EH (cell line): ENCODE measurements around the gene EOLA1.
"Not testable (repeated sequence)": the region's sequence is repeated elsewhere in the genome, so short reads cannot be mapped to it uniquely, and the experiment has no call there.

ENCODE experiments used
- DNase-seq: peaks from one replicate; pipeline ENCODE4 v3.0.0-alpha.2; 2015; ENCODE audit warnings: low read depth

EOLA1 gene

GRCh38 chrX:149545545-149546543 lies 5.0 kb downstream of the EOLA1 start:
- DNase-seq, result peak; percentile 8

GRCh38 chrX:149546962-149547361 lies 6.2 kb downstream of the EOLA1 start:
- not testable (repeated sequence) for DNase-seq

- DNase-seq, result not testable (repeated sequence)
Measured at GRCh38 chrX:149547782-149548181, 7.0 kb downstream of the EOLA1 start.

DNA sequence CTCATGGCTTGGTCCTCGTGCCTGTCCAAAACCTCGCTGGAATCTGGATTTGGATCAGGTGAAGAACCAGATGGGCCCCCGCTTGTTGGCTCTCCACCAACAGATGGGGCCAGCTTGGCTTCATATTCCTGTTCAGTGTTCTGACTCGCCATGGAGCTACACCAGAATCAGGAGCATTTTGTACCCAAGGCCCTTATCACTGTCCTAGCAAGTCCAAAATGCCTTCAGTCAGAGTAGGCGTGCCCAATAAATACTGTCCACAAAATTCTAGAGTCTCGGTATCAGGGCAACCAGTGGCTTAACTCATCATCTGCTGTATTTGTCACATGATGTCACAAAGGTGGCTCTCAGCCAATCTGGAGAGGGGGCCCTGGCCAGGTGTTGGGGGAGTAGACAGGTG lies 8.9 kb downstream of the EOLA1 start, which contains the start of gene HSFX3:
Gene HSFX3 (minus strand): TSS at position 224 of the 400 bp plus-strand sequence. CDS start 72 bp downstream, at position 152.
- DNase-seq, result not testable (repeated sequence)

- not testable (repeated sequence) for DNase-seq
Measured at GRCh38 chrX:149550454-149550853, 9.6 kb downstream of the EOLA1 start.

DNA sequence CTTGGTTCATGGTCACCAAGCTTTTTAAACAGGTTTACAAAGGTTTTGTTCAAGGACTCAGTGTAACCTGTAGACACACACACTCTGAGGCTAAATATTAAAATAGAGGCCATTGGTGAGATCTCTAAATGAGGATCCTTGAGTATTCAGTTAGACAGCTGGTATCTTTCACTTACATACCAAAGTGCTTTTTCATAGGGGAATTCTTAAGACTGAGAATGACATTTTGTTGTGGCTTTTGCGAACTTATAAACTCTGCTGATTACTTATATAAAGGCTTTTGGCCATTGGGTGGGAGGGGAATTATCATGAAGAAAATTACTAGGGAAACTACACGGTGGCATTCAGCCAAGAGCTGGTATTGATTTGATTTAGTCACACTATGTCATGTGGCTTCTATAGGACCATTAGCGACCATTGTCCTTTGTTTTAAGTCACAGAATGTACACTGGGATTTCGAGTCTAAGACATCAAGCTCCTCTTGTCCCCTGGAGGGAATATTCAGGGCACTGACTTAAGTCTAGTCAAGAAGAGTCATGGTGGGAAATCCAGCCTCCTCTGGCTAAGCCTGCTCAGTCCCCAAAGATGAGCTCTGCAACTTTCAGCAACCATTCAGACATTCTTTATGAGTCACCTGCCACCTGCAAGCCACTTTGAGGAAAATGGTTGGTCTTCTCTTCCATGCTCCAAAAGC lies 10.6 kb downstream of the EOLA1 start:
- DNase-seq, result not testable (repeated sequence)

DNA sequence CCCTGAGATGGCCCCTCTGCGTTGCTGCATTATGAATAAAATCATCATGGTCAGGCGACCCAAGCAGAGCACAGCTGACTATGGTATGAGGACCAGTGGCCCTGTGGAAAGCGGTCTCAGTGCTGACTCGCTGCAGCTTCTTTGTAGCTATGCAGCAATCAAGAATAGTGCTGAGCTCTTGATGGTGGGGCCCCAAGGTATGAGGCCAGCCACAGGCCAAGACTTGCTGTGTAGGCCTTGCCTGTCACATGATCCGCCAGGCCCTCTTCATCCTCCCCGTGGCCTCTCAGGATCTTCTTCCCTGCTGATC lies 11.1 kb downstream of the EOLA1 start:
- not testable (repeated sequence) for DNase-seq

GRCh38 chrX:149555251-149555650 lies 14.4 kb downstream of the EOLA1 start:
- not testable (repeated sequence) for DNase-seq

DNA sequence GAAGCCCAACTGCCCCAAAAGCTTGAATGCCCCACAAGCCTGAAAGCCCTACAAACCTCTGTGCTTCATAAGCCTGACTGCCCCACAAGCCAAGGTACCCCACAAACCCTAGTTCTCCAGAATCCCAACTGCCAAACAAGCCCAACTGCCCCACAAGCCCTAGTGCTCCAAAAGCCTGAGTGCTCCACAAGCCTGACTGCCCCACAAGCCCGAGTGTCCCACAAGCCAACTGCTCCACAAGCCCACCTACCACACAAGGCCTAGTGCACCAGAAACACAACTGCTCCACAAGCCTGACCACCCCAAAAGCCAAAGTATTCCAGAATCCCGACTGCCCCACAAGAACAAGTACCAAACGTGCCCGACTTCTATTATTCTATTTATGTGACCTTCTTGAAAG lies 22.5 kb downstream of the EOLA1 start:
- DNase-seq, result no peak

GRCh38 chrX:149567621-149568417 lies 27.0 kb downstream of the EOLA1 start:
- no peak for DNase-seq

- DNase-seq, result no peak
Measured at GRCh38 chrX:149568701-149569296, 28.0 kb downstream of the EOLA1 start.

- DNase-seq, result no peak
Measured at GRCh38 chrX:149569770-149570169, 29.0 kb downstream of the EOLA1 start.

GRCh38 chrX:149570668-149571067 lies 29.9 kb downstream of the EOLA1 start:
- DNase-seq, result peak; percentile 81

- no peak for DNase-seq
Measured at GRCh38 chrX:149571770-149572169, 31.0 kb downstream of the EOLA1 start.

DNA sequence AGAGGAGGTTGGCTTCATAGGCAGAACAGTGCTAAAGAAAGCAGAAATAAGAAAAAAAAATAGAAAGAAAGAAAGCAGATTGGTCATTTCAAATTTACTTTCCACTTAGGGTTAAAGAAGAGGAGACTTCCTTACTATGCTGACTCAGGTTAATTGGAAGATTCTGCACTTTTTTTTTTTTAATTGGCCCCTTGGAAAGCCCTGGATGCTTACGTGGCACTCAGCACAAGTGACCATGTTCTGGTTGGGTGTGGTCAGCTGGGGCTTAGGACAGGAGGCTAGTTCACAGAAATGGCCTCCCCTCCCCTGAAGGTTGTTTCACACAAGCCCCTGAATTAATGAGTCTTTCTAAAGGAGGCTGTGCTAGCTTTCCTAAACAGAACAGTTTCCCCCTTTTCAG lies 31.9 kb downstream of the EOLA1 start:
- DNase-seq, result no peak

GRCh38 chrX:149573456-149573855 lies 32.6 kb downstream of the EOLA1 start:
- DNase-seq, result not testable (repeated sequence)

- DNase-seq, result not testable (repeated sequence)
Measured at GRCh38 chrX:149585631-149586030, 44.8 kb downstream of the EOLA1 start.

- DNase-seq, result not testable (repeated sequence)
Measured at GRCh38 chrX:149587359-149587758, 46.5 kb downstream of the EOLA1 start, which contains the start of gene MAGEA9B. TSS of gene MAGEA9B (minus strand) at chrX:149587459. CDS start at chrX:149583179, 4,280 bp downstream.

DNA sequence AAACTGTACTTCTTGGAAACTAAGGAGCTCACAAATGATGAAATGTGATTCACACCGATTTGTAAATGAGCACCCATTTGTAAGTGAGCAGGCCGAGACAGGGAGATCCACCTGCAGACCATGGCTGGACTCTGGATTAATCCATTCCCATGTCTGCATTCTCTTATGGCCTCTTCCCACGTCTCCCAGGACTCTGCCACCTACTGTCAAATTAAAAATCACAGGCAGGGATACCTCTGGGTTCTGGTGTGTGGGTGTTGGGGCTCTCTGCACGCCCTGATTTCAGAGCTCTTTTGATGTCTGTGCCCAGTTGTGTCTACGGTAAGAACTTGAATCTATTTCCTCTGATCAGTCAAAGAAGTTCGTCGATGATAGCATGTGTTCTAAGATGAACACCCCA lies 50.2 kb downstream of the EOLA1 start:
- DNase-seq, result not testable (repeated sequence)

DNA sequence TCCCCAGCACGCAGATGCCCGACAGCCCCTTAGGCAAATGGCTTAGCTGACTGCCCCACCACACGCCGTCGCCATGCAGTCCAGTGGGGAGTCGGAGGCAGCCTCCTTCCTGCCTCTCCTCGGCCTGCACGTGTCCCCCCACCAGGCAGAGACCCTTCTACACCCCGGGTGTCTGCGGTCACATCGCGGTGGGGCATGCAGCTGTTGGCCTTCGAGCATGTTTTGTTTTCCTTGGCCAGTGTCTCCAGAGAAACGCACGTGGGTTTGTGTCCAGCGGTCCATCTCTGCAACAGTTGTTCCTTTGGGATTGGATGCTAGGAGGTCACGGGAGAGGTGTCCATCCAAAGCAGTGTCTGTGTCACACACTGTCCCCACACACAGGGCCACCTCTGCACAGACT lies 54.4 kb downstream of the EOLA1 start, which contains the start of gene HSFX2:
Gene HSFX2 (minus strand): TSS at position 101 of the 400 bp plus-strand sequence. CDS start 614 bp downstream, outside the sequence.
- not testable (repeated sequence) for DNase-seq

DNA sequence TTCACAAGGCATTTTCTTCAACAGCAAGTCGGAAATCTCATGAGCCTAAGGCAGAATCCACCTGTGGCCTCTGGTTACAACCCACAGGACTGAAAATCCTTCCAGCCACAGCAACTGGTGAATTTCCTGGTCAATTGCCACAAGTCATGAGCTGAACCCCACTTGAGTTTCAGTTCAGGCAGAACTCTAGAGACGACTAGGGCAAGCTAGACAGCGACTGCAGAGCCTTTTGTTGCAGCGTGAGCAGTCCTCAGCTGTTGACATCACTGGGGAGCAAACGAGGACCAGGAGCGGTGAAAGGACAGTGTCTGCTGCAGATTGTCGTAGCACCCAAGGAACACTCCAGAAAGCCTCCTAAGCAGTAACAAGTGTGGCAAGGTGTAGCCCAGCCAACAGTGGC lies 55.1 kb downstream of the EOLA1 start:
- not testable (repeated sequence) for DNase-seq
